MM.1S (cell line): ENCODE measurements around the gene FBXO46.

Experiments
- DNase-seq: peaks from one replicate; pipeline ENCODE4 v3.0.0-alpha.2; 2015
- H2AFZ ChIP-seq: fragments of 300-600 bp; sonication (generic); 2 replicates; pipeline ENCODE4 v1.6.0; 2016; ENCODE audit warnings: antibody characterized with exemption, low read length
- H3F3A ChIP-seq: fragments of 300-600 bp; sonication (generic); 2 replicates; pipeline ENCODE4 v1.6.1; 2016; ENCODE audit warnings: mild to moderate bottlenecking, antibody characterized with exemption, low read length, moderate library complexity, mixed read lengths; ENCODE audit not compliant: insufficient read depth
- H3K27ac ChIP-seq: fragments of 300-600 bp; sonication (generic); 2 replicates; pipeline ENCODE4 v1.5.1; 2016; ENCODE audit warnings: mild to moderate bottlenecking, low read length
- H3K27me3 ChIP-seq: fragments of 300-600 bp; sonication (generic); replicated peaks from 2 replicates; pipeline ENCODE4 v1.6.0; 2016; ENCODE audit warnings: low read length; ENCODE audit not compliant: insufficient read depth
- H3K36me3 ChIP-seq: fragments of 300-600 bp; sonication (generic); replicated peaks from 2 replicates; pipeline ENCODE4 v1.6.1; 2016; ENCODE audit warnings: mild to moderate bottlenecking, low read length, mixed read lengths; ENCODE audit not compliant: insufficient read depth
- H3K4me1 ChIP-seq: fragments of 300-600 bp; sonication (generic); 2 replicates; pipeline ENCODE4 v1.6.1; 2016; ENCODE audit warnings: low read length, mixed read lengths
- H3K4me2 ChIP-seq: fragments of 300-600 bp; sonication (generic); 2 replicates; pipeline ENCODE4 v1.6.0; 2016; ENCODE audit warnings: low read depth, low read length
- H3K4me3 ChIP-seq: fragments of 300-600 bp; sonication (generic); 2 replicates; pipeline ENCODE4 v1.5.1; 2016; ENCODE audit warnings: low read length, mixed read lengths
- H3K79me2 ChIP-seq: fragments of 300-600 bp; sonication (generic); 2 replicates; pipeline ENCODE4 v1.6.1; 2016; ENCODE audit warnings: mixed run types, low read length, mixed read lengths
- H3K9ac ChIP-seq: fragments of 300-600 bp; sonication (generic); 2 replicates; pipeline ENCODE4 v1.6.1; 2016; ENCODE audit warnings: low read length, mixed read lengths
- H3K9me2 ChIP-seq: fragments of 300-600 bp; sonication (generic); replicated peaks from 2 replicates; pipeline ENCODE4 v1.6.1; 2016; ENCODE audit warnings: mild to moderate bottlenecking, low read length, mixed read lengths; ENCODE audit not compliant: insufficient read depth
- H3K9me3 ChIP-seq: fragments of 300-600 bp; sonication (generic); replicated peaks from 2 replicates; pipeline ENCODE4 v1.6.1; 2016; ENCODE audit warnings: mild to moderate bottlenecking, low read length, mixed read lengths; ENCODE audit not compliant: insufficient read depth
- H4K20me1 ChIP-seq: fragments of 300-600 bp; sonication (generic); 2 replicates; pipeline ENCODE4 v1.6.1; 2016; ENCODE audit warnings: mild to moderate bottlenecking, low read length, moderate library complexity, mixed read lengths; ENCODE audit not compliant: insufficient read depth
- EZH2 ChIP-seq: fragments of 300-600 bp; sonication (generic); optimal IDR thresholded peaks from 2 replicates; pipeline ENCODE3; 2017; ENCODE audit warnings: low read depth, mild to moderate bottlenecking, antibody characterized with exemption, low read length, mixed read lengths
- EZH2phosphoT487 ChIP-seq: fragments of 300-600 bp; sonication (generic); IDR thresholded peaks from 2 replicates; pipeline ENCODE4 v1.6.1; 2018; ENCODE audit warnings: antibody characterized with exemption, low read length
- TF ChIP-seq, protein P1 (sequence below): fragments of 300-600 bp; sonication (generic); IDR thresholded peaks from 2 replicates; pipeline ENCODE4 v1.5.1; 2016; ENCODE audit warnings: antibody characterized with exemption, low read length, mixed read lengths

The FBXO46 gene

DNA sequence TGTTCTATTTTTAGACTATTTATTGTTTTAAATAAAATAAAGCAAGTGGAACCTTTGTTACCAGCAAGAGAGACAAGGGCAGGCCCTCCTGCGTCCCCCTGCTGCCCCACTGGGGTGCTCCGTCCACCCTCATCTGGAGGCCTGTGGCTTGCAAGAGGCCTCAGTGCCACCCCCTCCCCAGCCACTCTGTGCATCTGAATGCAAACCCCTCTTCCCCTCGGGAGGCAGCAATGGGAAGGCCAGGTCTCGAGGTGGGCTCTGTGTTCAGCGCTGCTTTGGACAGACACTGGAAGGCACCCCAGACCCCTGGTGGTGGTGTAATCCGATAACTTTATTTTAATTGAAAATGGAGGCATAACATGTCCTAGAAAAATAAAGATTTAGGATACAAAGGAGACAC is 33.8 kb upstream of the FBXO46 start:
- Histone ChIP-seq H3K27ac (no peak overlapping the region), H3K4me3 (no peak overlapping the region)

GRCh38 chr19:45763691-45764294 is 33.1 kb upstream of the FBXO46 start:
- no peak overlapping the region for H3K27ac ChIP-seq
- peaks cover 38% of the 10 kb centered on the region; the same call in 1 of the 2 replicates for H3K27me3 ChIP-seq
- TF ChIP-seq, protein P1, sequence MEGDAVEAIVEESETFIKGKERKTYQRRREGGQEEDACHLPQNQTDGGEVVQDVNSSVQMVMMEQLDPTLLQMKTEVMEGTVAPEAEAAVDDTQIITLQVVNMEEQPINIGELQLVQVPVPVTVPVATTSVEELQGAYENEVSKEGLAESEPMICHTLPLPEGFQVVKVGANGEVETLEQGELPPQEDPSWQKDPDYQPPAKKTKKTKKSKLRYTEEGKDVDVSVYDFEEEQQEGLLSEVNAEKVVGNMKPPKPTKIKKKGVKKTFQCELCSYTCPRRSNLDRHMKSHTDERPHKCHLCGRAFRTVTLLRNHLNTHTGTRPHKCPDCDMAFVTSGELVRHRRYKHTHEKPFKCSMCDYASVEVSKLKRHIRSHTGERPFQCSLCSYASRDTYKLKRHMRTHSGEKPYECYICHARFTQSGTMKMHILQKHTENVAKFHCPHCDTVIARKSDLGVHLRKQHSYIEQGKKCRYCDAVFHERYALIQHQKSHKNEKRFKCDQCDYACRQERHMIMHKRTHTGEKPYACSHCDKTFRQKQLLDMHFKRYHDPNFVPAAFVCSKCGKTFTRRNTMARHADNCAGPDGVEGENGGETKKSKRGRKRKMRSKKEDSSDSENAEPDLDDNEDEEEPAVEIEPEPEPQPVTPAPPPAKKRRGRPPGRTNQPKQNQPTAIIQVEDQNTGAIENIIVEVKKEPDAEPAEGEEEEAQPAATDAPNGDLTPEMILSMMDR, result no peak
- TF ChIP-seq EZH2phosphoT487 (no peak), EZH2 (no peak)
- H3F3A ChIP-seq, result no peaks in the 10 kb centered on the region
- no peaks in the 10 kb centered on the region for H4K20me1 ChIP-seq
- no peaks in the 10 kb centered on the region for H3K9me2 ChIP-seq
- no peaks in the 10 kb centered on the region for H3K79me2 ChIP-seq
- H3K4me1 ChIP-seq, result no peaks in the 10 kb centered on the region
- H3K9me3 ChIP-seq, result no peaks in the 10 kb centered on the region
- H2AFZ ChIP-seq, result no peak overlapping the region
- no peak overlapping the region for H3K4me3 ChIP-seq
- DNase-seq, result no peak
- H3K9ac ChIP-seq, result no peak overlapping the region
- no peak overlapping the region for H3K4me2 ChIP-seq
- no peaks in the 10 kb centered on the region for H3K36me3 ChIP-seq

More for the DNA sequence above, 33.8 kb upstream of the FBXO46 start:
- no peak for TF ChIP-seq EZH2phosphoT487
- TF ChIP-seq, protein P1, result no peak
- TF ChIP-seq EZH2, result no peak
- Histone ChIP-seq H2AFZ (no peak overlapping the region), H3K9me2 (no peaks in the 10 kb centered on the region), H3K9ac (no peak overlapping the region), H3K9me3 (no peaks in the 10 kb centered on the region), H4K20me1 (no peaks in the 10 kb centered on the region), H3K4me2 (no peak overlapping the region), H3K4me1 (no peaks in the 10 kb centered on the region), H3K27me3 (peaks cover 38% of the 10 kb centered on the region; the same call in 1 of the 2 replicates), H3F3A (peaks cover under 1% of the 10 kb centered on the region; the same call in 1 of the 2 replicates), H3K36me3 (no peaks in the 10 kb centered on the region), H3K79me2 (no peaks in the 10 kb centered on the region)
- no peak for DNase-seq

DNA sequence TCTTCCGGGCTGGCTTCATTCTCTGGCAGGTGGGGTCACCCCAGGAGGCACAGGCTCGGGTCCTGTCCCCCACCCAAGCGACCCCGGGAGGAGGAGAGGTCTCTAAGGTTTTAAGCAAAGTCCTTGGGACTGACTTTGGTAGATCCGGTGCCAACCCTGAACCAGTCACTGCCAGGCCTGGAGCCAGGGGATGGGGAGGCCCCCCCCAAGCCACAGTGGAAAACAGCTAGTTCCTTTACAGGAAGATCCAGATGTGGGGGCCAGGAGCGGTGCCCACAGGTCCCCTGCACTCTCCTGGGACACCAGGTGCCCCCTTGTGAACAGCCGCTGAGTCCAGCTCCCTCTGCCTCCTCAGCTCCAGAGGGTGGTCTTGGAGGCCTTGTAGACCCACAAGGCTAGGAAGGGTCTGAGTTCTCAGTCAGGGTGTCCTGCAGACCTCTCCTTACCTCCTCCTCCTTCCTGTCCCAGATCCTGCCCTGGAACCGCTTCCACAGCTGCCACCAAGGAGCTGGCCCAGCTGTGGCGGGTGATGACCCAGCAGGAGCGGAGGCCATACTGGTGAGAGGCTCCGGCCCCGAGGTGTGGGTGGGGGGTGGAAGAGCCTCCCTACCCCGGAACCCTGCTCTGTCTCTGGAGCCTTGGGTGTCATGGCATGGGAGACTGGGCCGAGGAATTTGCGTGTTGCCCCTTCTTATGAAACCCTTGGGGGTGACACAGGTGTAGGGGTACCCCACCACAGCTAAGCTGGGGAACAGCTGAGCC is 32.4 kb upstream of the FBXO46 start:
- Histone ChIP-seq H3K4me1 (no peaks in the 10 kb centered on the region), H3K9me3 (no peaks in the 10 kb centered on the region), H3K9me2 (no peaks in the 10 kb centered on the region), H3K4me2 (no peak overlapping the region), H3F3A (no peaks in the 10 kb centered on the region), H3K27ac (no peak overlapping the region), H3K27me3 (peaks cover 36% of the 10 kb centered on the region; the same call in 1 of the 2 replicates), H3K4me3 (no peak overlapping the region), H2AFZ (no peak overlapping the region), H3K79me2 (no peaks in the 10 kb centered on the region), H3K36me3 (no peaks in the 10 kb centered on the region), H4K20me1 (no peaks in the 10 kb centered on the region), H3K9ac (no peak overlapping the region)
- no peak for DNase-seq
- TF ChIP-seq, protein P1, result no peak
- no peak for TF ChIP-seq EZH2phosphoT487
- TF ChIP-seq EZH2, result no peak
